ENCODE measurements around the gene SYNPR.
"Not testable (repeated sequence)": the region's sequence is repeated elsewhere in the genome, so short reads cannot be mapped to it uniquely, and the experiment has no call there.

The SYNPR gene

DNA sequence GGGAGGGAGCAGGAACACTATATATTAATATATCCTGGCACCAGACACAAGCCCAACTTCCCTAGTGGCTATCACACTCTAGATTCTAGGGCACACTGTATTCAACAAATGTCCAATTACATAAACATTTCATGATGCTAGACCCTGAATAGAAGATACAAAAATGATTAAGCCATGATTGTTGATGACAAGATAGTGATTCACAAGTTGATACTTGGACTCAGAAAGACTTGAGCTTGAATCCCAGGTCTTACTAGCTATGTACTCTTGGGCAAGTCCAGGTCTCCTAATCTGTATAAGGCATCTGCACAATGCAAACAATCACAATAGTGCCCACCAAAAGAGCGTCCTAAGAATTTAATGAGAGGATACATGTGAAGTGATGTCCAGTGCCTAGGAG is 364.4 kb downstream of the SYNPR start:
- no peak for DNase-seq

DNA sequence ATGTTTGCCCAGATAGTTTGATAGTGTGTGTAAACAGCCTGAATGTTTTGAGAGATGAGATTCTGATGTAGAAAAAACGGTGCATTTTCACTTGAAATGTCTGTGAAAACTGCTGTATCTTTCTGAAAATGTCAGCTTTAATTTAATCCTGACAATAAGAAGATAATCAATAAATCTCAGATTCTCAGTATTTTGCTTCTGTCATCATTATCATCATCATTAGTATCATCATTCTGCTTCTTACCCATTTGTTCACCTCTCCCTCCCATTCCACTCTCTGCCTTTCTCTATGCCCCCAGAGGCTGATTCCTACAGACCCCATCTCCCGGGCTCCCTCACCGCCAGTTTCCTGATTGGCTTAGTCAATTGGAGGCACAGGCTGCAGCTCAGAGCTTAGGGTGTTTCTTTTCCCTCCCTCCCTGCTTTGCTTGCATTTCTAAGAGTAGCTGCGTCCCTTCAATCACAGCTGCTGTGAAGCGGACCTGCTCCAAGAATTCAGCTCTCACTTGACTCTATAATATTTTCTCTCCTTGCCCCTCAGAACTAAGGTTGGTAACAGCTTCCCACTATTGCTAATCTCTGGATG is 366.2 kb downstream of the SYNPR start:
- DNase-seq = no peak

DNA sequence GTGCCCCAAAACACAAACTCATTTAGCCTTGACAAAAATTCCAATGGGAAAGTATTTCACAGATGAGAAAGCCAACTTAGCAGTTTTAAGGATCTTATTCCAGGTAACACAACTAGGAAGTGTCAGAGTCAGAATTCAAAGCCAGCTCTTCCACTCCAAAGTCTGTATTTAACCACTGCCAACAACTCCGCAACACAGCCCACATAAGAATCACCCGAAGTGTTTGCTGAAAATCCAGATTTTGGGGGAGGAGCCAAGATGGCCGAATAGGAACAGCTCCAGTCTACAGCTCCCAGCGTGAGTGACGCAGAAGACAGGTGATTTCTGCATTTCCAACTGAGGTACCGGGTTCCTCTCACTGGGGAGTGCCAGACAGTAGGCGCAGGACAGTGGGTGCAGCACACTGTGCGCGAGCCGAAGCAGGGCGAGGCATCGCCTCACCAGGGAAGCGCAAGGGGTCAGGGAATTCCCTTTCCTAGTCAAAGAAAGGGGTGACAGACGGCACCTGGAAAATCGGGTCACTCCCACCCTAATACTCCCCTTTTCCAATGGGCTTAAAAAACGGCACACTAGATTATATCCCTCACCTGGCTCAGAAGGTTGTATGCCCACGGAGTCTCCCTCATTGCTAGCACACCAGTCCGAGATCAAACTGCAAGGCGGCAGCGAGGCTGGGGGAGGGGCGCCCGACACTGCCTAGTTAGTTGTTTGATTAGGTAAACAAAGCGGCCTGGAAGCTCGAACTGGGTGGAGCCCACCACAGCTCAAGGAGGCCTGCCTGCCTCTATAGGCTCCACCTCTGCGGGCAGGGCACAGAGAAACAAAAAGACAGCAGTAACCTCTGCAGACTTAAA is 367.0 kb downstream of the SYNPR start:
- not testable (repeated sequence) for DNase-seq

DNA sequence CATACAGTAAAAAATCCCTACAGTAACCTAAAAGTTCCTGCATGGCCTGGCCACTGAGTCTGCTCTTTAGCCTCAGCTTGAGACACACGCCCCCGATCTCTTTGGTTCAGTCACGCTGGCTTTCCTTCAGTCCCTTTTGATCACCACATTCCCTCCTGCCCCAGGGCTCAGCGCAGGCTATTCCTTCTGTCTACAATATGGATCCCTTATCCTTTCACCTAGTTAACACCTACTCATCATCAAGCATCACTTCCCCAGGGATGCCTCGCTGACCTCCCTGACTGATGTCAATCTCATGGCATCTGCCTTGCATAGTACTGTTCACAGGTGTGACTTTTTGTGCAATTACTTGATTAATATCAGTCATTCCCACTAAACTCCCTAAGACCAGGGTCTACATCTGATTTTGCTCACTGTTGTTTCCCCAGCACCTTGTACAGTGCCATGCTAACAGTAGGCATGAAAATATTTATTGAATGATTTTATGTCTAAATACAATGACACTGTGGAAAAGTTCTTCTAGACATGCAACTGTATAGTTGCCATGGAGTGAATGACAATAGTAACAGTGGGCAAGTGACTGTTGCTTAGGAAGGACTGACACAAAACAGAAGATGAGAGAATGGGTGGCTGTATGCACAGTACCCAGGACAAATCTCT is 374.1 kb downstream of the SYNPR start, which contains the start of gene SNTN:
TSS of gene SNTN (plus strand) at position 610 of the 660 bp plus-strand sequence. CDS start at position 623, 13 bp downstream.
- DNase-seq = no peak

- no peak for DNase-seq
These were observed 376.1 kb downstream of the SYNPR start for GRCh38 chr3:63654211-63654610.

- DNase-seq = no peak
These were observed 376.8 kb downstream of the SYNPR start for GRCh38 chr3:63654931-63655330.

DNA sequence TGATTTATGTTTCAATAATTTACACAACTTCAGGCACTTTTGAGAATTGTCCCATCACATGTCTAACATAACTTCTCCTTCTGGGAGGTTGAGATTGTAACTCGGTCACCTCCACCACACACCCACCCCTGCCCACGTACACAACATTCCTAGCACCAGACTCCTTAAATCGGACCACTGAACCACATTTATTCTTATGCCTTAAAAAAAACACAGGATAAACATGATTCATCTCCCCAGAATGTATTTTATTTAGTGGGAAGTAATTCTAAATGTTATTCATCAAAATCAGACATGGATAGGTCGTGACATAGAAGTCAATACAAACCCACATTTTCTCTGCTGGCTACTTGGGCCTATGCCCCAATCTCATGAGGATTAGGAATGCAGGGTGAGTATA is 377.4 kb downstream of the SYNPR start:
- no peak for DNase-seq

GRCh38 chr3:63656786-63657185 is 378.7 kb downstream of the SYNPR start:
- no peak for DNase-seq

DNA sequence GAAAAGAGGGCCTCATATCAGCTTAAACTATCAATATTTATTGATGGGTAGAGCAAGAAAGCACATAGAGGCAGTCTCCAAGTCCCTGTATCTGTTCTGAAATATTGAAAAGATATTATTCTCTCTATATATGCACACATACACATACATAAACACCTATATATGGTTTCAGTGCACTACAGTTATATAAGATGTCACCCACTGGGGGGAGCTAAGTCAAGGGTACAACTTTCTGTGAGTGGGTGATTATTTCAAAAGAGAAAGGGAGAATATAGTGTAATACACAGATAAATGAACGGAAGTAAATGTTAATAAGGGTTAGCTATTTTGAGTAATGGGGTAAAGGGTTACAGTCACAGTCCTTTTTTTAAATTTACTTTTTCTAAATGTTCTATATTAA is 383.1 kb downstream of the SYNPR start:
- DNase-seq = no peak

GRCh38 chr3:63662011-63662410 is 383.9 kb downstream of the SYNPR start:
- DNase-seq = no peak

DNA sequence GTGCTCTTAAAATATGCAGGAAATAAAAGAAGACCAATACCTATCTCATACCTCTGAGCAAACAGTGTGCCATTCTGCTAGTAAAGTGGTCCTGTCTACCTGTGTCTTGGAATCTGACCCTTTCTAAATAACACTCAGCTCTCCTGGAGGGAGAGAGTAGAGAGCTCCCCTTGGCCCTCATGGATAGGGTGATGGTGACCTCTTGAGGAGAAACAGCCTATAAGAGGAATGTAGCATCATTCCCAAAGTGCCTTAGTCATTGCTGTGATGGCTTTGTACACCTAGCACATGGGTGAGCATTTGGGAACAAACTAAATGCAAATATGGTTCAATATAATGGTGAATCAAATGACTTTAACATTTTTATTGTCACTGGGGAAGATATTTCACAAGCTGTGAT is 384.4 kb downstream of the SYNPR start:
- DNase-seq = no peak
